ENCODE results near the gene ICA1.
A peak's percentile ranks its signal among the peaks of the same experiment; 100 is the strongest.

The ICA1 gene

GRCh38 chr7:8295638-8296361 lies 33.8 kb upstream of the ICA1 start:
- peak; percentile 50 for TF ChIP-seq CTCF (IDR thresholded peaks at IDR 0.05; ENCODE audit: borderline replicate concordance, insufficient read depth, low read depth, low read length)
- H3K4me3 ChIP-seq (ENCODE audit: low read depth, low read length) = no peak overlapping the region

GRCh38 chr7:8291397-8292141 lies 29.6 kb upstream of the ICA1 start:
- TF ChIP-seq CTCF (IDR thresholded peaks at IDR 0.05; ENCODE audit: borderline replicate concordance, insufficient read depth, low read depth, low read length) = no peak
- no peak overlapping the region for H3K4me3 ChIP-seq (ENCODE audit: low read depth, low read length)

- H3K4me3 ChIP-seq (ENCODE audit: low read depth, low read length) = no peak overlapping the region
- TF ChIP-seq CTCF (IDR thresholded peaks at IDR 0.05; ENCODE audit: borderline replicate concordance, insufficient read depth, low read depth, low read length) = no peak
Measured at GRCh38 chr7:8290645-8291308, 28.8 kb upstream of the ICA1 start.

DNA sequence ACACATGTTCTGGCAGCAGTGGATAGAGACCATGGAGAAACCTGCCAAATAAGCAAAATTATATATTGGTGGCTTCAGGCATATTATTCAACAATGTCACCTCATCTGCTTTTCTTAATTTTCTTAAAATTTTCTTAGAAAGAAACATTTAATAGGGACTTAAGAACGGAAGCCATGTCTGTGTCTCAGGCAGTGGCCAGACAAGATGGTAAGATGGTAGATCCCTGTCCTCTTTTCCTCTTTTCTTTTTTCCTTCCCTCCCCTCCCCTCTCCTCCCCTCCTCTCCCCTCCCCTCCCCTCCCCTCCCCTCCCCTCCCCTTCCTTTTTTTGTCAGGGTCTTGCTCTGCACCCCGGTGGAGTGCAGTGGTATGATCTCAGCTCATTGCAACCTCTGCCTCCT lies 24.2 kb upstream of the ICA1 start:
- H3K4me3 ChIP-seq (ENCODE audit: low read depth, low read length) = no peak overlapping the region
- no peak for TF ChIP-seq CTCF (IDR thresholded peaks at IDR 0.05; ENCODE audit: borderline replicate concordance, insufficient read depth, low read depth, low read length)

- no peak for TF ChIP-seq CTCF (IDR thresholded peaks at IDR 0.05; ENCODE audit: borderline replicate concordance, insufficient read depth, low read depth, low read length)
- H3K4me3 ChIP-seq (ENCODE audit: low read depth, low read length) = no peak overlapping the region
Measured at GRCh38 chr7:8285155-8285554, 23.2 kb upstream of the ICA1 start.

DNA sequence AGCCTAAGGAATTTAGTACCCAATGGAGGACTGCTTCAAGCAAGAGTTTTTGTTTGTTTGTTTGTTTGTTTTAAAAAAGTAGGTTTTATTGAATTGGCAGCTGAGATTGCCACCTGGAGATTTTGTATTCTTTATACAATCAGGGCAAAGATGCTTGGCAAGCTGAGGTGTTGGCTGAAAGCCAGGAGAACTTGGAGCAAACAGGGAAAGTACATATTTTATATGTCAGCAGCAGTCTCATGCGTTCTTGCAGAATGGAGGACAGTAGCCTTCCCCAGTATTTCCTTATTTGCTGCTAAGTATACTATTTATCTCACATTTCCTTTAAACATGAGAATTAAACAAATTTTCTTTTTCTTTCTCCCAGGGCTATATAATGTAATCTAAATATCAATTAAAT lies 22.6 kb upstream of the ICA1 start:
- TF ChIP-seq CTCF (IDR thresholded peaks at IDR 0.05; ENCODE audit: borderline replicate concordance, insufficient read depth, low read depth, low read length) = no peak
- no peak overlapping the region for H3K4me3 ChIP-seq (ENCODE audit: low read depth, low read length)

All from GM12875 (cell line).